Gastrocnemius medialis (tissue), 4 donors: ENCODE measurements around the gene THPO.

Experiments
- CTCF ChIP-seq, 5 experiments: fragments of 450-650 bp in 3 of 5; fragments of 200-600 bp in 2 of 5; sonication (generic) in 2 of 5; IDR thresholded peaks in 4 of 5; conservative IDR thresholded peaks in 1 of 5; 1 replicate in 4 of 5; 2 replicates in 1 of 5; pipeline ENCODE4 v1.5.1; 2016 to 2019; ENCODE audit warnings: antibody characterized with exemption in 5 of 5, mild to moderate bottlenecking in 3 of 5, moderate library complexity in 3 of 5
- POLR2A ChIP-seq, 2 donors: fragments of 450-650 bp; IDR thresholded peaks; one replicate each; pipeline ENCODE4 v1.6.1; 2017; ENCODE audit warnings: antibody characterized with exemption in 2 of 2, mild to moderate bottlenecking in 2 of 2, moderate library complexity in 2 of 2

- TF ChIP-seq POLR2A (IDR thresholded peaks at IDR 0.05) (no peak), CTCF (IDR thresholded peaks at IDR 0.05 in 4 of 5, conservative IDR thresholded peaks at IDR 0.05 in 1 of 5) (no peak)
These were observed 30.5 kb downstream of the THPO start for GRCh38 chr3:184347321-184348056.
